GM19035 (cell line): ENCODE results near the gene TBC1D22B.

Experiments used
- ATAC-seq: cut with Tn5 transposase; IDR thresholded peaks from one replicate; pipeline ENCODE4 v1.9.1; 2021; ENCODE audit not compliant: unreplicated experiment

Gene TBC1D22B

GRCh38 chr6:37352384-37352783 lies 94.8 kb downstream of the TBC1D22B start:
- no peak for ATAC-seq

GRCh38 chr6:37353761-37354525 lies 96.4 kb downstream of the TBC1D22B start, which contains the start of gene RNF8:
RNF8 (plus strand) TSS chr6:37353983; CDS start chr6:37354165, 182 bp downstream.
- ATAC-seq: peak; percentile 93

GRCh38 chr6:37354526-37355384 lies 97.2 kb downstream of the TBC1D22B start:
- ATAC-seq: no peak

- ATAC-seq: no peak
These were observed 99.7 kb downstream of the TBC1D22B start for GRCh38 chr6:37357288-37357687.

- ATAC-seq: no peak
These were observed 100.3 kb downstream of the TBC1D22B start for GRCh38 chr6:37357860-37358259.

- ATAC-seq: no peak
These were observed 101.5 kb downstream of the TBC1D22B start for GRCh38 chr6:37359039-37359438.

GRCh38 chr6:37362101-37362828 lies 104.7 kb downstream of the TBC1D22B start:
- ATAC-seq: no peak

- ATAC-seq: no peak
These were observed 108.2 kb downstream of the TBC1D22B start for GRCh38 chr6:37365791-37366190.

- no peak for ATAC-seq
These were observed 109.3 kb downstream of the TBC1D22B start for GRCh38 chr6:37366910-37367309.

- ATAC-seq: no peak
These were observed 111.4 kb downstream of the TBC1D22B start for GRCh38 chr6:37368961-37369320.

- ATAC-seq: no peak
These were observed 112.0 kb downstream of the TBC1D22B start for GRCh38 chr6:37369321-37370201.

- ATAC-seq: no peak
These were observed 113.8 kb downstream of the TBC1D22B start for GRCh38 chr6:37371154-37372083.

- ATAC-seq: no peak
These were observed 114.5 kb downstream of the TBC1D22B start for GRCh38 chr6:37372116-37372515.

GRCh38 chr6:37373822-37374471 lies 116.4 kb downstream of the TBC1D22B start:
- ATAC-seq: no peak

GRCh38 chr6:37375376-37375775 lies 117.8 kb downstream of the TBC1D22B start:
- ATAC-seq: no peak

- ATAC-seq: no peak
These were observed 118.6 kb downstream of the TBC1D22B start for GRCh38 chr6:37376078-37376743.

- ATAC-seq: no peak
These were observed 124.0 kb downstream of the TBC1D22B start for GRCh38 chr6:37381579-37381978.
